GM04504 (cell line): ENCODE data around the gene TMBIM1.
A peak's percentile ranks its signal among the peaks of the same experiment; 100 is the strongest.

ENCODE experiments used
- DNase-seq: peaks from one replicate; pipeline ENCODE4 v3.0.0-alpha.2; 2012; ENCODE audit warnings: low read depth

TMBIM1 gene, protein sequence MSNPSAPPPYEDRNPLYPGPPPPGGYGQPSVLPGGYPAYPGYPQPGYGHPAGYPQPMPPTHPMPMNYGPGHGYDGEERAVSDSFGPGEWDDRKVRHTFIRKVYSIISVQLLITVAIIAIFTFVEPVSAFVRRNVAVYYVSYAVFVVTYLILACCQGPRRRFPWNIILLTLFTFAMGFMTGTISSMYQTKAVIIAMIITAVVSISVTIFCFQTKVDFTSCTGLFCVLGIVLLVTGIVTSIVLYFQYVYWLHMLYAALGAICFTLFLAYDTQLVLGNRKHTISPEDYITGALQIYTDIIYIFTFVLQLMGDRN

GRCh38 chr2:218292048-218293014 lies at the start of gene TMBIM1:
Gene TMBIM1 (minus strand): TSS chr2:218292503. CDS start chr2:218282141, 10,362 bp downstream.
- no peak for DNase-seq

- DNase-seq = no peak
Measured at GRCh38 chr2:218341381-218341780, 49.1 kb upstream of the TMBIM1 start.

- DNase-seq = no peak
Measured at GRCh38 chr2:218340656-218341055, 48.4 kb upstream of the TMBIM1 start.

DNA sequence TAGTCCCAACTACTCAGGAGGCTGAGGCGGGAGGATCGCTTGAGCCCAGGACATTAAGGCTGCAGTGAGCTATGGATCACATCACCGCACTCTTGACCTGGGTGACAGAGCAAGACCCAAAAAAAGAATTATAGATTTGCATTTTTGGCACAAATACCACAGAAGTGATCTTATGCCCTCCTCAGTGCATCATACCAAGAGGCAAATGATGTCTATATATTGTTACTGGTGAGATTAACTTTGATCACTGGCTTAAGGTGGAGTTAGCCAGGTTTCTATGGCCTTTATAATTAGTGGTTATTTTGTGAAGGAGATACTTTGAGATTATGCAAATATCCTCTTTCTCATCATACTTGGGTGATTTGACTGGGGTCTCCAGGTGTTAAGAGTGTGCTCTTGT lies 42.2 kb upstream of the TMBIM1 start:
- no peak for DNase-seq

DNA sequence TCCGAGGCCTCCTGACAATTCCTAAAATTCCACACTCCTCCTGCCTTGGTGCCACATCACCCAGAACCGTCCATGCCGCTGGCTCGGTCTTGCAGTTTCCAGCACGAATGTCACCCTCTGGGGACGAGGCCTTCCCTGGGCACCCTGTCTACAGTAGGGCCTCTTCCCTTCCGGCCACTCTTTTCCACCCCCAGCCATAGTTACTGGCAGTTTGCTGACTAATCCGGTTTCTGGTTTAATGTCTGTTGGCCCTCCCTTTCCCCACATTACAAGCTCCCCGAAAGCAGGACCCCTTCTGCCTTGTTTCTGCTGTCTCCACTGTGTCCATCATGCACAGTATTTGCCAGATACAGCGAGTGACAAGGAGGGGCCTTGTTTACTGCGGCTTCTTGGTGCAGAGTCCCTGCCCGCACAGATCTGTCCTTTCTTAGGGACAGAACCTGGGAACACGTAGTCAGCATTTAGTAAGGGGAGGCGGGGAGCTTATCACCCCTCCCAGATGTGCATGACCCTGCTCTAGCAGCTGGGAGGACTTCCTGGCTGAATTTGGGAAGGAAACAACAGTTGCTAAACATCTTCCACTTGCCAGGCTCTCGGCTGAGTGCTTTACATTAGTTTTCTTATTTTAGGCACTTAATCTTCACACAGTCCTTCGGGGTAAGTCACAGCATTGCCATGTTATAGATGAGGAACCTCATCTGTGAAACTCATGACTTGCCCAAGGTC lies 40.8 kb upstream of the TMBIM1 start:
- no peak for DNase-seq

DNA sequence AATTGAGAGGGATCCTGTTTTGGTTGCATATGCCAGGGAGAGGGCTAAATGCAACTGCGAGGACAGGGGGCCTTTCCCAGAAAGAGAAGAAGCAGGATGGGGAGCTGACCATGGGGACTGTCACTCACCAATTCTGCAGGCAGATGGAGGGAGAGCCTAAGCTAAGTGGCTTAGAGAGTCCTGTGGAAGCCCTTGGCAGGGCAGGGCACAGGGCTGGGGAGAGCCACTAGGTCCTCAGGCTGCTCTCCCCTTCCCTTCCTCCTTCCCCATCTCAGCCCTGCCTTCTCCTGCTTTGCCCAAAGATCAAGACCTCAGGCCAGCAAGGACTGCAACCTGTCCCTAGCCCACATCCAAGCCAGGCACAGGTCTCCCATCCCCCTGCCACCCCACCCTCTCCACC lies 40.0 kb upstream of the TMBIM1 start:
- no peak for DNase-seq

DNA sequence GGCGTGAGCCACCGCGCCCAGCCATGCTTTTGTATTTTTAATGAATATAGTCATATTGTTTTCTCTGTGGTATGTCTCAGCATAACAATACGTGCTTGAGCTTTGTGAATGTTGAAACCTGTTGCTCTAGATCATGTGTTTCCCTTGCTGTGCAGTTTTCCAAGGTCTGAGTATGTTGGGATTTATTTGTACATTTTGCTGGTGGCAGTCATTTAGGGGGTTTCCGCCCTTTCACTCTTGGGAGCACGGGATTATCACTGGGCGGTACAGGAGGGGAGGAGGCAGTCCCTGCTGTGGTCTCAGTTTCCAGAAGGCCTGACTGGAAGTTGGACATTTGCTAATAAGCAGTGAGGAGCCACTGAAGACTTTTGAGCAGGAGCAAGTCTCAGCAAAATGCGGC lies 39.4 kb upstream of the TMBIM1 start:
- no peak for DNase-seq

DNA sequence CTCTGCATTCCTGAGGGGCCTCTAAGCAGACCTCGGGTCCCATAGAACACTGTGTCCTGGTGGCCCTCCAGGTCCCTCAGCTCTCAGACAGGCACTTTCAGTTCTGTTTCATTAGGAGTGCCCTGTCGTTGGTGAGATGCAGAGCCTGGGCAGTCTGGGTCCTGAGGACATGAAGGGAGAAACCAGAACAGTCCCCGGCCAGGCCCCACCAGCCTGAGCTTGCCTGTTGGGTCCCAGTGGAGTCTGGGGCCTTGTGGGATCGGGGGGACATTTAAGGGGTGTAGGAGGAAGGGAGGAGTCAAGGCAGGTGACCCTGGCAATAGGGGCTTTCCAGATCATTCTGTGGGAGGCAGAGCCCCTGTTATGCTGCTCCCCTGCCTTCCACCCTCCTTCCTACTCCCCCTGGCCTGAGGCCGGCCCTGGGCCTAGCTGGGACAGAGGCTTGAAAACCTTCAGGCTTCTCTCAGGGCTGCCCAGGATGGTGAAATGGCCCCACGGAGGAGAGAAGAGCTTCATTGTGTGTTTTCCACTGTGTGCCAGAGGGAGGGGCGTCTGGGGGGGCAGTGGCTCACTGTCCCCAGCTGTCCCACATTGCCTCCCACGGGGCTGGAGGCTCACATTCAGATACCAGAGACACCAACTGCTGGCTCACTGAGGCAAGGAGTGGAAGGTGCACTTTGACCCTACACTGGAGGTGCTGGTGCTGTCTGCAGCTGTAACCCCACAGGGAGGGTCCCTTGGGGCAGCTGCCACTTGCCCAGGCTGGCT lies 37.7 kb upstream of the TMBIM1 start:
- no peak for DNase-seq

DNA sequence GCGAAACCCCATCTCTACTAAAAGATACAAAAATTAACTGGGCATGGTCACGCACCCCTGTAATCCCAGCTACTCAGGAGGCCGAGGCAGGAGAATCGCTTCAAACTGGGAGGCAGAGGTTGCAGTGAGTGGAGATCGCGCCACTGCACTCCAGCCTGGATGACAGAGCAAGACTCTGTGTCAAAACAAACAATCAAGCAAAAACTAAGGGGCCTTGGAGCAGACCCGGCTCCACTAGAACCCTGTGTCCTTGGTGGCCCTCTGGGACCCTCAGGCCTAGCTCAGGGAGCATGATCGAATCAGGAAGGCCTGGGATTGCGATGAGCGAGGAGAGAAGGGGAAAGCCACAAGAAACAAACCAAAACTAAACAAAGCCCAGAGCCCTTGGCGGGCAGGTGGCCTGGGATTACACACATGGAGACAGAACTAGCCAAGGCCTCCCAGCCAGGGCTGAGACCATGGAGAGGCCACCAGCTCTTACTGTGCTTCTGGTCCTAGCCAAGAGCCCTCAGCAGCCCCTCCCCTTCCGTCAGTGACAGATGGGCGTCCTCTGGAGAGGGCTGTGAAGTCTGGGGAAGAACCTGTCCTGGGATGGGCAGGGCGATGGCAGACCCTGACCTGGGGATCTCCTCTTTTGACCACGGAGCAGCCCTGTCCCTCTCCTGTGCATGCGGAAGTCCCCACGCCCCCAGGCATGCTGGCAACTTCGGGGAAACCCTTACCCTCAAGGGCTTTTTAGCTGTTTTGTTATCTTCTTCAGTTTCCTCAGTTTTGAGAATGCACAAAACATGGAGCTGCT lies 36.9 kb upstream of the TMBIM1 start:
- no peak for DNase-seq

GRCh38 chr2:218328294-218328693 lies 36.0 kb upstream of the TMBIM1 start:
- no peak for DNase-seq

GRCh38 chr2:218327451-218328210 lies 35.3 kb upstream of the TMBIM1 start:
- no peak for DNase-seq

DNA sequence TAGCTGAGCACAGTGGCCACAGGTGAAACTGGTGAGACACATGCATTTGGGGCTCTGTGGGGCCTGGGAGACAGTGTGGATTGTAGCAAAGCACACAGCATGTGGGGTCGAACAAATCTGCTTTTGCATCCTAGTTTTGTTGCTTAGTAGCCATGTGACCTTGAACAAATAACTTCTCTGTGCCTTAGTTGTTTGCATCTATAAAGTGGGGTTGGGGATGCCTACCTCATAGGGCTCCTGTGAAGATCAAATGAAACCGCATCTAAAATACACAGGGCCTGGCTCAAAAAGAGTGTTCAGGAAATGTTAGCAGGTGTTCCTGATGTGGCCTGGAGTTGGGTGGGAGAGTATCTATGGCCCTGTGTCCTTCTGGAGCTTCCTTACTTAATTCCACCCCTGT lies 34.0 kb upstream of the TMBIM1 start:
- DNase-seq = no peak

GRCh38 chr2:218325566-218326160 lies 33.4 kb upstream of the TMBIM1 start:
- DNase-seq = no peak

DNA sequence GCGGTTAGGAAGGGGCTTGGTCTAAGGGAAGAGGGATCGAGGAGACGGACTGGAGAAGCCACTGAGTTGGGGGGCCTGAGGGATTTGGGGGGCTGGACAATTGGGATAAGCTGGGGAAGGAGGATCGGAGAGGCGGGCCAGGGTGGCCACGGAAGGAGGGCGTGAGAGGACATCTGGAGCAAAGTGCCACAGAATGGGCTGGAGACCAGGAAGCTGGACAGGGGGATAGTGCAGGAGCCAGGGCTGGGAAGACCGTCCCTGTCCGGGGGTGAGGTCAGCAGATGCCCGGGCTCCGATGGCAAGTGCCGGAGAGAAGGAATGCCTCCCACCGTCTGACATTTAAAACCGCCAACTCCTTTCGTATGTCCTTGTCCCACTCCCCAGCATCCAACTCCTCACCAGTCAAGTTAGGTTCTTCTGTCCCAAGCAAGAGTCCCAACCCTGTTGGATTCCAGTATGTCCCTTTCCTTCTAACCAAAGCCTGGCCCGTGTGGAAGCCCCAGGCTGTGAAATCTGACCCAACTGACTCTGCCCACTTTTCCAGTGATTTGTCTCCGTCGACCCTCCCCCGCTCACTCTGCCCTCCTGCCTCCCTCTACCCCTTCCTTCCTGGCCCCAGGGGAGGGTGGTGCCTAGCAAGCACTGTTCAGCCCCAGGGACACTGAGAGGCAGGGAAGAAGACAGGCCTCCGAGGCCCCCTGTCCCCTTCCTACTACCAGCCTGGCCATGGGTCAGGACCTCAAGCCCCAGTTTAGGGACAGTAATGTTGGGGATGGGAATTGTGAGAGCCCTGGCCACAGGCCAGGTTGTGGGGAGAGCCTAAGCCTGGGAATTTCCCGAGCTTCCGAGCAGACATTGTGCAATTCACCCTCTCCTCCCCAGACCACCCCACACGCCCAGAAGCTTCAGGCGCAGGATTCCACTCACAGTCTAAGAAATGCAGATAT lies 31.5 kb upstream of the TMBIM1 start:
- DNase-seq = peak; percentile 10

- peak; percentile 8 for DNase-seq
Measured at GRCh38 chr2:218322768-218323525, 30.6 kb upstream of the TMBIM1 start.

DNA sequence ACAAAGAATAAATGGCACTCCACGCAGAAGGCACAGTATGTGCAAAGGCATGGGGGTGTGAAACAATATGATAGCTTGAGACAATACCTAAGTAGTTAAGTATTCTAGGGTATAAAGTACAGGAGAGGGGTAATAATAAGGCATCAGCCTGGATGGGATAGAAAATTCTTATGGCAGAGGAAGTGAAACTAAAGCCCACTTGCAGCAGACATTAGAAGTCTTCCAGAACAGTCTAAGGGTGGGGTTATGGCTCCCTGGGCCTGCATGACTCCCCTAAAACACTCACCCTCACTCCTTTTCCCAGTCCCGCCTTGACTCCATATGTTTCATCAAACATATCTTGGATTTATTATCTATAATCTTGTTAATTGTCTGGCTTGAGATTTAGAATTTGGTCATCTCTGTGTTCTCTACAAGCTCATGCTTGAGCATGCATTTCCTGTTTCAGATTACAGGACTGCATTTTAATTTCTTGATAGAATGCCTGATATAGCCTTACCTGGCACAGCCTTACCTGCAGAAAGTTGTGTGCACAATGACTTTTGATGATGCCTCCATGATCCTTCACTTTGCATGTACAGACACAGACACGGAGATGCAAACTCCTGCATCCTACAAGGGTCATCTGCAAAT lies 28.5 kb upstream of the TMBIM1 start:
- no peak for DNase-seq

DNA sequence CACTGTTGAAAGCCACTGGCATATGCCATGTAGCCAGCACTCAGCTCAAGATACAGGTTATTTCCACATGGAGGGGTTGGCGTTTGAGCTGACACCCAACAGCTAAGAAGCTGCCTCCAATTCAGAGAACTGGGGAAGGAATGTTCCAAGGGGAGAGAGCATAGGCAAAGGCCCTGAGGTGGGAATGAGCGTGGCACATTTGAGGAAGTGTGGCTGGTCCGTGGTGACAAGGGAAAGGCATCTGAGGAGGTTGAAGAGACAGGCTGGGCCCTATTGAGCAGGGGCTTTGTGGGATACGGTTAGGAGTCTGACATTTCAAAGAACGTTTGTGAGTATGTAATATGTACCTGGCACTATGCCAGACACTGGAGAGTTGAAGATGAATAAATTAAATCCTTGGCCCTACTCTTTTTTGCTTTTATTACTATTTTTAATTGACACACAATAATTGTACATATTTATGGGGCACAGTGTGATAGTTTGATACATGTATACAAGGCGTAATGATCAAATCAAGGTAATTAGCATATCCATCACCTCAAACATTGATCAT lies 27.6 kb upstream of the TMBIM1 start:
- DNase-seq = no peak
